Osteoblast (primary cell): ENCODE measurements around the gene RBP5. TPM values are rescaled to one million over a fixed set of nuclear protein-coding genes. Genes with fewer than 3 reads are reported as not detected.

Source experiments
- DNase-seq: peaks from one replicate; pipeline ENCODE4 v3.0.0; 2011; ENCODE audit warnings: low spot score, mixed read lengths; ENCODE audit not compliant: insufficient read length; ENCODE audit errors: missing footprints
- H2AFZ ChIP-seq: 2 replicates; pipeline ENCODE4 v1.6.0; 2011; ENCODE audit warnings: mild to moderate bottlenecking, low read length
- H3K27ac ChIP-seq: 2 replicates; pipeline ENCODE4 v1.5.1; 2011; ENCODE audit warnings: mild to moderate bottlenecking, low read depth, low read length, moderate library complexity
- H3K27me3 ChIP-seq: 2 replicates; pipeline ENCODE4 v1.6.0; 2012; ENCODE audit warnings: mild to moderate bottlenecking, control low read depth, inconsistent platforms, low read length, moderate library complexity; ENCODE audit not compliant: insufficient read depth
- H3K36me3 ChIP-seq: 2 replicates; pipeline ENCODE4 v1.5.1; 2011; ENCODE audit warnings: mild to moderate bottlenecking, low read length, control low read depth, moderate library complexity; ENCODE audit not compliant: insufficient read depth
- H3K4me1 ChIP-seq: 2 replicates; pipeline ENCODE4 v1.5.1; 2011; ENCODE audit warnings: mild to moderate bottlenecking, low read length, control low read depth, moderate library complexity; ENCODE audit not compliant: insufficient read depth
- H3K4me2 ChIP-seq: 2 replicates; pipeline ENCODE4 v1.6.0; 2011; ENCODE audit warnings: mild to moderate bottlenecking, low read length; ENCODE audit not compliant: insufficient read depth
- H3K4me3 ChIP-seq: fragments of 200-600 bp; sonication (generic); 3 replicates; pipeline ENCODE4 v1.5.1; 2012; ENCODE audit warnings: mild to moderate bottlenecking, low read length, inconsistent platforms; ENCODE audit not compliant: insufficient read depth
- H3K79me2 ChIP-seq: 2 replicates; pipeline ENCODE4 v1.6.0; 2012; ENCODE audit warnings: mild to moderate bottlenecking, low read length, control low read depth, inconsistent platforms; ENCODE audit not compliant: insufficient read depth
- H3K9me3 ChIP-seq: 2 replicates; pipeline ENCODE4 v1.5.1; 2011; ENCODE audit warnings: low read depth, low read length, control low read depth
- H4K20me1 ChIP-seq: 2 replicates; pipeline ENCODE4 v1.6.0; 2012; ENCODE audit warnings: mild to moderate bottlenecking, low read length, control low read depth; ENCODE audit not compliant: insufficient read depth
- total RNA-seq: library from RNA; depleted of rRNA; stranded (reverse); fragments of >200 nt; gene quantifications from 2 replicates; pipeline ENCODE4 v1.2.3, GENCODE V29; 2012
- TF ChIP-seq, protein P1 (sequence below): IDR thresholded peaks from 2 replicates; pipeline ENCODE4 v1.5.1; 2011; ENCODE audit warnings: mild to moderate bottlenecking, low read depth, low read length, moderate library complexity; ENCODE audit errors: extremely low read depth

The RBP5 gene
- total RNA-seq, 1 donor = not detected

DNA sequence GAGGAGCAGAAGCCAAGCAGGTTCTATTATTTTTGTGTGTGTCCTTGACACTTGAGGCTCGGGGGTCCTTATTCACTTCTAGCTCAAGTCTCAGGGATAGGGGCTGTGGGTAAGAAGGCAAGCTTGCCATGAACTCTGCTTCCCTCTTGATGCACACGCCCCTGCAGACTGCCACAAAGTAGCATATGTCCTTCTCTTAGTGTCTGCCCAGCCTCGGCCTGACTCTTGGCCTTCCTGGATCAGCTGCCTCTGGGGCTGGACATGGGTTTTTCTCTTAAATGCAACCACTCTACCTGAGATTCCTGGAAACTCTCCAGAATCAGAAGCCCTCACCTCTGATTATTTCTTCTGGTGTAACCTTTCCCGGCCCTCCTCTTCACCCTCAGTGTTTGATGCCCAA lies 32.6 kb upstream of the RBP5 start:
- Histone ChIP-seq H4K20me1 (no peaks in the 10 kb centered on the region), H3K9me3 (no peaks in the 10 kb centered on the region), H3K27me3 (peaks cover 11% of the 10 kb centered on the region), H3K4me3 (no peak overlapping the region), H3K27ac (no peak overlapping the region), H3K79me2 (no peaks in the 10 kb centered on the region), H3K36me3 (no peaks in the 10 kb centered on the region), H3K4me1 (no peaks in the 10 kb centered on the region), H2AFZ (no peak overlapping the region), H3K4me2 (no peak overlapping the region)
- peak; percentile 60 for DNase-seq
- TF ChIP-seq, protein P1, sequence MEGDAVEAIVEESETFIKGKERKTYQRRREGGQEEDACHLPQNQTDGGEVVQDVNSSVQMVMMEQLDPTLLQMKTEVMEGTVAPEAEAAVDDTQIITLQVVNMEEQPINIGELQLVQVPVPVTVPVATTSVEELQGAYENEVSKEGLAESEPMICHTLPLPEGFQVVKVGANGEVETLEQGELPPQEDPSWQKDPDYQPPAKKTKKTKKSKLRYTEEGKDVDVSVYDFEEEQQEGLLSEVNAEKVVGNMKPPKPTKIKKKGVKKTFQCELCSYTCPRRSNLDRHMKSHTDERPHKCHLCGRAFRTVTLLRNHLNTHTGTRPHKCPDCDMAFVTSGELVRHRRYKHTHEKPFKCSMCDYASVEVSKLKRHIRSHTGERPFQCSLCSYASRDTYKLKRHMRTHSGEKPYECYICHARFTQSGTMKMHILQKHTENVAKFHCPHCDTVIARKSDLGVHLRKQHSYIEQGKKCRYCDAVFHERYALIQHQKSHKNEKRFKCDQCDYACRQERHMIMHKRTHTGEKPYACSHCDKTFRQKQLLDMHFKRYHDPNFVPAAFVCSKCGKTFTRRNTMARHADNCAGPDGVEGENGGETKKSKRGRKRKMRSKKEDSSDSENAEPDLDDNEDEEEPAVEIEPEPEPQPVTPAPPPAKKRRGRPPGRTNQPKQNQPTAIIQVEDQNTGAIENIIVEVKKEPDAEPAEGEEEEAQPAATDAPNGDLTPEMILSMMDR = no peak

DNA sequence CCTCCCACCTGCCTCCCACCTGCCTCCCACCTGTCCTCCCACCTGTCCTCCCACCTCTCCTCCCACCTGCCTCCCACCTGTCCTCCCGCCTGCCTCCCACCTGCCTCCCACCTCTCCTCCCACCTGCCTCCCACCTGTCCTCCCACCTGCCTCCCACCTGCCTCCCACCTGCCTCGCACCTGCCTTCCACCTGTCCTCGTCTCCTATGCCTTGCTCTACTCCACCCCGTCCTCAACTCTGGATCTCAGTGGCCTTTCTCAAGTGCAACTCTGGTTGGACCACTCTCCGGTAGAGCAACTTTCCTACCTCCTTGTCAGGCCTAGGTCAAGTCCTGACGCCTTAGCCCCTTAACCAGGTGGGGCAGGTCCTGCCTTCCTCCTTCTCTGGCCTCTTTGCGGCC lies 31.5 kb upstream of the RBP5 start:
- H3K4me2 ChIP-seq = no peak overlapping the region
- no peaks in the 10 kb centered on the region for H3K36me3 ChIP-seq
- H3K4me3 ChIP-seq = no peak overlapping the region
- H3K79me2 ChIP-seq = no peaks in the 10 kb centered on the region
- H2AFZ ChIP-seq = no peak overlapping the region
- TF ChIP-seq, protein P1 = no peak
- DNase-seq = peak; percentile 82
- no peaks in the 10 kb centered on the region for H3K4me1 ChIP-seq
- H3K27ac ChIP-seq = no peak overlapping the region
- no peaks in the 10 kb centered on the region for H3K9me3 ChIP-seq
- no peaks in the 10 kb centered on the region for H4K20me1 ChIP-seq
- H3K27me3 ChIP-seq = peaks cover 11% of the 10 kb centered on the region

DNA sequence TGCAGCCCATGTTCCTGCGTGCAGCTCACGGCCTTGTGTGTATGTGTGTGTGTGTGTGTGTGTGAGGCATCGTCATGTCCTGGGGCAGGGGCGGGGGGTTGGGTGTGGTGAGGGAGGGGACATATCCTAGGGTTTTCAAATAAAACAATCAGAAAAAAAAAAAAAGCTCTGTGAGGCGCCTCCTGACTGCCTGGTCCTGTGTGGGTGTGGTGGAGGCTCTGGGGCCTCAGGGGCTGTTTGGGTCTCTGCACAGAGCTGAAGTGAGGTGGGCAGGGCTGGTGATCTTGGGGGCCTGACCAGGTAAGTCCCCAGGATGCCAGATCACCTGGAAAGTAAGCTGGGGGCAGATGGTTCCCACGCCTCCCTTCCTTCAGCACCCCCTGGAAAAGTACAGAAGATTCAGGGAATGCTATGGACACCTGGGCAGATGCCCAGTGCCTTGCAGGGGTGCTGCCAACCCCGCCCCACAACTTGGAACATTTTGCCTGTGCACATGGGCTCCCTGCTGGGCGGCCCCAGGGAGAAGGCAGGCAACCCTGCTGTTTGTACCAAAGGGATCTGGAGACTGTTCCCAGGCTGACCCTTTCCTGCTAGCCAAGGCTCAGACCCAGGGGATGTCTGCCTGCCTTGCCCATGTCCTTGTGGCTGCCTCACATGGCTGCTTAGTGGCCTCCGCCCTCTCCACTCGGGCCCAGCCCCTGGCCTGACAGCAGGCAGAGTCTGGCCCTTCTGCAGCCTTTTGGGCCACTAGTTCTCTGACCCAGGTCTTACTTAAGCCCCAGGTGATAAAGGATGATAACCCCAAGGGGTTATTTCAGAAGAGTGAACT lies 30.3 kb upstream of the RBP5 start:
- TF ChIP-seq, protein P1 = no peak

DNA sequence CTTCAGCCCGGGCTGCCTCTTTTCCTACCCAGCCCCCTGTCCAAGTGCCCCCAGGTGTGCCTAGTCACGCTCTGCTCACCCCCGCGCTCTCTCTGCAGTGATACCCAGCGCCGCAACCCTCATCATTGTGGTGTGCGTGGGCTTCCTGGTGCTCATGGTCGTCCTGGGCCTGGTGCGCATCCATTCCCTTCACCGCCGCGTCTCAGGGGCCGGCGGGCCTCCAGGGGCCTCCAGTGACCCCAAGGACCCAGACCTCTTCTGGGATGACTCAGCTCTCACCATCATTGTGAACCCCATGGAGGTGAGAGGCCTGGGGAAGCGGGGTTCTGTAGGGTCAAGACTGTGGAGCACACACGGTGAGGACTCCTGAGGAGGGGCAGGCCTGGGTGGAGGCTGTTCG lies 28.7 kb upstream of the RBP5 start:
- Histone ChIP-seq H3K4me1 (no peaks in the 10 kb centered on the region), H3K4me3 (no peak overlapping the region), H3K27me3 (peaks cover 3% of the 10 kb centered on the region), H3K9me3 (no peaks in the 10 kb centered on the region), H4K20me1 (no peaks in the 10 kb centered on the region), H2AFZ (no peak overlapping the region), H3K79me2 (no peaks in the 10 kb centered on the region), H3K27ac (no peak overlapping the region), H3K4me2 (no peak overlapping the region), H3K36me3 (no peaks in the 10 kb centered on the region)
- no peak for DNase-seq
- TF ChIP-seq, protein P1 = no peak

More for the DNA sequence above, 30.3 kb upstream of the RBP5 start:
- Histone ChIP-seq H3K9me3 (no peaks in the 10 kb centered on the region), H4K20me1 (no peaks in the 10 kb centered on the region), H3K79me2 (no peaks in the 10 kb centered on the region), H3K4me2 (no peak overlapping the region), H3K4me3 (no peak overlapping the region), H3K4me1 (no peaks in the 10 kb centered on the region), H3K36me3 (no peaks in the 10 kb centered on the region), H3K27ac (no peak overlapping the region), H3K27me3 (peaks cover 11% of the 10 kb centered on the region), H2AFZ (no peak overlapping the region)
- DNase-seq = peak; percentile 59
